ENCODE data around the gene ZBTB43.

GRCh38 chr9:126777733-126778132 lies 27.1 kb upstream of the ZBTB43 start:
- TF ChIP-seq CTCF (IDR thresholded peaks at IDR 0.05) (peak in 1 of 6 experiments; percentile 8), POLR2A (IDR thresholded peaks at IDR 0.05) (no peak)

All from thyroid gland (tissue), 4 donors.